Measurements from ENCODE around the gene FAM53C. TPM values are rescaled to one million over a fixed set of nuclear protein-coding genes. Genes with fewer than 3 reads are reported as not detected.
"Not testable (repeated sequence)": the region's sequence is repeated elsewhere in the genome, so short reads cannot be mapped to it uniquely, and the experiment has no call there.

The FAM53C gene
- total RNA-seq, 4 donors from 2014 or later: 17.8 to 32.4 (median 20.7) TPM

- H3K9me3 ChIP-seq: no peaks in the 10 kb centered on the region
- peaks cover 19 to 23% of the 10 kb centered on the region in 2 donors for H3K36me3 ChIP-seq
- DNase-seq: no peak
- H3K27me3 ChIP-seq: no peaks in the 10 kb centered on the region
- TF ChIP-seq CTCF (IDR thresholded peaks at IDR 0.05) (no peak), POLR2A (IDR thresholded peaks at IDR 0.05) (no peak)
- H3K4me1 ChIP-seq: peaks cover 12 to 19% of the 10 kb centered on the region in 2 donors
- 75 to 89% methylated on average over 1 of the region's 1 CpG for WGBS, 2 donors
- H3K4me3 ChIP-seq (replicated peaks in 1 of 3): no peak overlapping the region
- intact Hi-C loops (cut with DNase I): no loop called here
- no peak overlapping the region for H3K27ac ChIP-seq
These were observed 34.2 kb downstream of the FAM53C start for GRCh38 chr5:138372225-138372624.

- WGBS, 2 donors: 75 to 77% methylated on average over 5 of the region's 5 CpGs
- no peak for DNase-seq
- Histone ChIP-seq H3K27ac (no peak overlapping the region), H3K9me3 (no peaks in the 10 kb centered on the region), H3K36me3 (peaks cover 23 to 27% of the 10 kb centered on the region in 2 donors), H3K4me3 (replicated peaks in 1 of 3) (no peak overlapping the region), H3K4me1 (peaks cover 8 to 14% of the 10 kb centered on the region in 2 donors), H3K27me3 (no peaks in the 10 kb centered on the region)
- TF ChIP-seq CTCF (IDR thresholded peaks at IDR 0.05) (no peak), POLR2A (IDR thresholded peaks at IDR 0.05) (no peak)
- intact Hi-C loops (cut with DNase I): no loop called here
These were observed 34.6 kb downstream of the FAM53C start for GRCh38 chr5:138372653-138373052.

DNA sequence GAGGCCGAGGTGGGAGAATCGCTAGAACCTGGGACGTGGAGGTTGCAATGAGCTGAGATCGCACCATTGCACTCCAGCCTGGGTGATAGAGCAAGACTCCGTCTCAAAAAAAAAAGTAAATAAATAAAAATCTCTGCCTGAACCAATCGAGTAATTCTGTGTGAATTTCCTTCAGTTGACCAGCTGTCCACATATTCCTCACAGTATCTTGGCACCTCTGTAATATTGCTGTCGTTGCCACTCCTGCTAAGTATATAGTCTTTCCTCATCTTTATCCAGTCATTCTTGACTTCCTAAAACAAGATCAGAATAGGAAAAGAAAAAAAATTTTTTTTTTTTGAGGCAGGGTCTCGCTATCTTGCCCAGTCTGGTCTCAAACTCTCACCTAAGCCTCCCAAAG is 44.3 kb downstream of the FAM53C start:
- H3K9me3 ChIP-seq: no peaks in the 10 kb centered on the region
- H3K27ac ChIP-seq: no peak overlapping the region
- H3K4me1 ChIP-seq: no peaks in the 10 kb centered on the region
- WGBS, 2 donors: 98% methylated on average over 8 of the region's 8 CpGs
- H3K4me3 ChIP-seq (replicated peaks in 1 of 3): no peak overlapping the region
- no peak for DNase-seq
- intact Hi-C loops (cut with DNase I): no loop called here
- H3K27me3 ChIP-seq: no peaks in the 10 kb centered on the region
- no peak for TF ChIP-seq POLR2A (IDR thresholded peaks at IDR 0.05)
- peaks cover 48 to 58% of the 10 kb centered on the region in 2 donors for H3K36me3 ChIP-seq

GRCh38 chr5:138385660-138386059 is 47.6 kb downstream of the FAM53C start:
- H3K36me3 ChIP-seq: peaks cover 31 to 42% of the 10 kb centered on the region in 2 donors
- no peak for TF ChIP-seq POLR2A (IDR thresholded peaks at IDR 0.05)
- no peak for TF ChIP-seq CTCF (IDR thresholded peaks at IDR 0.05)
- H3K9me3 ChIP-seq: no peaks in the 10 kb centered on the region
- no peak for DNase-seq
- H3K27me3 ChIP-seq: no peaks in the 10 kb centered on the region
- no peak overlapping the region for H3K4me3 ChIP-seq (replicated peaks in 1 of 3)
- intact Hi-C loops (cut with DNase I): no loop called here
- H3K27ac ChIP-seq: no peak overlapping the region
- 84 to 100% methylated on average over 1 of the region's 1 CpG for WGBS, 2 donors
- no peaks in the 10 kb centered on the region for H3K4me1 ChIP-seq

- Histone ChIP-seq H3K36me3 (peaks cover 27 to 44% of the 10 kb centered on the region in 2 donors), H3K4me3 (replicated peaks in 1 of 3) (no peak overlapping the region), H3K27ac (peak overlapping the region in 1 of 3 donors; percentile 20), H3K4me1 (no peaks in the 10 kb centered on the region), H3K27me3 (no peaks in the 10 kb centered on the region), H3K9me3 (no peaks in the 10 kb centered on the region)
- DNase-seq: peak in 1 of 2 donors; percentile 8
- intact Hi-C loops (cut with DNase I): no loop called here
- WGBS, 2 donors: 88 to 94% methylated on average over 10 of the region's 10 CpGs
- no peak for TF ChIP-seq CTCF (IDR thresholded peaks at IDR 0.05)
- no peak for TF ChIP-seq POLR2A (IDR thresholded peaks at IDR 0.05)
These were observed 48.2 kb downstream of the FAM53C start for GRCh38 chr5:138386290-138386689.

DNA sequence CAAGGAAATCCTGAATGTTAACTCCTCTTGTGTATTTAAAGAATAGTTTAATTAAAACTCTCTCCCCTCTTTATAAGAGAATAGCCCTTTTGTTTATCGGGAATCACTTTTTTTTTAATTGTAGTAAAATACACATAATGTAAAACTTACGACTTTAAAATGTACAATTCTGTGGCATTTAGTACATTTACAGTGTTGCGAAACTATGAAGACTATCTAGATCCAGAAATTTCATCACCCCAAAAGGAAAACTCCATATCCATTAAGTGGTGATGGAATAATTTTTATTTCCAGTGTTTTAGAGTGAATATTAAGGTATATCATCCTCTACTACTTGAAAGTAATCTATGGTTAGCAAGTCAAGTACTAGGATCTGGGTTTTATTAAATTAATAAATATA is 51.3 kb downstream of the FAM53C start:
- intact Hi-C loops (cut with DNase I): no loop called here
- peaks cover 28 to 53% of the 10 kb centered on the region in 2 donors for H3K36me3 ChIP-seq

DNA sequence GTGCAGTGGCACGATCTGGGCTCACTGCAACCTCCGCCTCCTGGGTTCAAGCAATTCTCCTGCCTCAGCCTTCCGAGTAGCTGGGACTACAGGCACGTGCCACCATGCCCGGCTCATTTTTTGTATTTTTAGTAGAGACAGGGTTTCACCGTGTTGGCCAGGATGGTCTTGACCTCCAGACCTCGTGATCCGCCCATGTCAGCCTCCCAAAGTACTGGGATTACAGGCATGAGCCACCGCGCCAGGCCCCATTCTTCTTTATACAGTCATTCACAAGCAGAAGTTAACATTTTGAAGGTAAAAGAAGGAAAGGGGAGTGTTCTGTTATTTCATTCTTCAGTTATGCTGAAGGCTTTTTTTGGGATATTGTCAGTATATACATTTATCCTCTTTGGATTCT is 51.8 kb downstream of the FAM53C start:
- H3K4me3 ChIP-seq (replicated peaks in 1 of 3); H3K4me1 ChIP-seq; intact Hi-C loops (cut with DNase I); H3K9me3 ChIP-seq; DNase-seq; H3K27ac ChIP-seq; H3K27me3 ChIP-seq: not testable (repeated sequence)
- WGBS, 2 donors: 96 to 98% methylated on average over 10 of the region's 10 CpGs
- H3K36me3 ChIP-seq: peaks cover 28 to 53% of the 10 kb centered on the region in 2 donors

More for the DNA sequence above, 51.3 kb downstream of the FAM53C start:
- TF ChIP-seq POLR2A (IDR thresholded peaks at IDR 0.05) (no peak), CTCF (IDR thresholded peaks at IDR 0.05) (no peak)
- 92 to 95% methylated on average over 3 of the region's 3 CpGs for WGBS, 2 donors
- Histone ChIP-seq H3K9me3 (no peaks in the 10 kb centered on the region), H3K4me1 (no peaks in the 10 kb centered on the region), H3K27ac (peak overlapping the region in 1 of 3 donors; percentile 15), H3K4me3 (replicated peaks in 1 of 3) (no peak overlapping the region), H3K27me3 (no peaks in the 10 kb centered on the region)
- no peak for DNase-seq
